ENCODE results near the gene CHID1.

CHID1 gene

DNA sequence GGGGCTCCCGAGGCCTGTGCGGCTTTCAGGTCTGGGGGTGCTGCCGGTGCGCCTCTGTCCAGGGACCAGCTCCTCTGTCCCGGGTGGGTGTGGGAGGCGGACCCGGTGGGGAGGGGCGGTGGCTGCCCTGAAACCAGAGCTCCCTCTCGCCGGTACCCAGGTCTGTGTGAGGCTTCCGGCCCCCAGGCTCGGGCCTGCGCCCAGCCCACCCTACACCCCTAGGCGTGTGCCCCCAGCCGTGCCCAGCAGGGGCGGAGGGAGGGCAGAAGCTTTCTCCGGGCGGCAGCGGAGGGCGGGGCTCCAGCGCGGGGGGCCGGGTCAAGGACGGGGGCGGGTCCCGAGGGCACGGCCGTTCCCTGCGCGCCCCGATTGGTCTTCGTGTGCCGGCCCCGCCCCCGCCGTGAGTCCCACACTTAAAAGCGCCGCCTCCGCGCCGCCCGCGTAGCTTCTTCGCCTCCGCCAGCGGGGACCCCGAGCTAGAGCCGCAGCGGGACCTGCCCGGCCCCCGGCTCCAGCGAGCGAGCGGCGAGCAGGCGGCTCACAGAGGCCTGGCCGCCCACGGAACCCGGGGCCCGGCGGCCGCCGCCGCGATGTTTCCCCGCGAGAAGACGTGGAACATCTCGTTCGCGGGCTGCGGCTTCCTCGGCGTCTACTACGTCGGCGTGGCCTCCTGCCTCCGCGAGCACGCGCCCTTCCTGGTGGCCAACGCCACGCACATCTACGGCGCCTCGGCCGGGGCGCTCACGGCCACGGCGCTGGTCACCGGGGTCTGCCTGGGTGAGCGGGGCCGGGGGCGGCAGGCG lies 91.3 kb downstream of the CHID1 start:
- peak; percentile 87 to 92 for DNase-seq

DNA sequence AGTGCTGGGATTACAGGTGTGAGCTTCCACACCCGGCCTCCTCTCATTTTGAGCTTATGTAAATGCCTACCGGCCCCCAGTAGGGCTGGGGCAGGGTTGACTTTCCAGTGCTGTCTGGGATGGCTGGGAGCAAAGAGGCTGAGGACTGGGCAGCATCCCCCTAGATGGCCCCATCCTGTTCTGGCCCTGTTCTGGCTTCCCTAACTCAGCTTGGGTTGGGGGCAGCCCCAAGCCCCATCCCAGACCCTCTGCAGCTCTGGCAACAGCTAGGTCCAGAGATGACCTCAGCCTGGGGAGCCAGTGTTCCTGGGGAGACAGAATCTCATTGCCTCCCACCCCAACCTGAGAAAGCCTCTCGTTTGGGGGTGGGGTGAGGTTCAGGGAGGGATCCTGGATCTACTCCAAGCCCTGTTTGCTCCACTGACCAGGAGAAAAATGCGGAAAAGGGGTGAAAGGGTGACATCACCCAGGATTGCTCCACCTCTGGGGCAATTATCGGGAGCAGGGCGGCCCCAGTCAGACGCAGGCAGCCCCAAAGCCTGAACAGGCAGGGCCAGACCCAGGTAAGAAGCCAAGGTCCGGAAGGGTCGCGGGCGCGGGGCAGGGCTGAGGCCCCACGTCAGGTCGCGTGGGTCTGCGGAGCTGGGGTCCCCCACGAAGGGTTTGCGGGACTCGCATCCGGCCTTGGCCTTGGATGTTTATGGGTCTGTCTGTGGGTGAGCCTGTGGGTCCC lies 92.0 kb downstream of the CHID1 start, which contains the start of gene PNPLA2:
TSS of gene PNPLA2 (plus strand) at position 519 of the 733 bp plus-strand sequence. CDS start 805 bp downstream, outside the sequence.
- no peak for DNase-seq
